ENCODE measurements around the gene YBX3.

Gene YBX3

DNA sequence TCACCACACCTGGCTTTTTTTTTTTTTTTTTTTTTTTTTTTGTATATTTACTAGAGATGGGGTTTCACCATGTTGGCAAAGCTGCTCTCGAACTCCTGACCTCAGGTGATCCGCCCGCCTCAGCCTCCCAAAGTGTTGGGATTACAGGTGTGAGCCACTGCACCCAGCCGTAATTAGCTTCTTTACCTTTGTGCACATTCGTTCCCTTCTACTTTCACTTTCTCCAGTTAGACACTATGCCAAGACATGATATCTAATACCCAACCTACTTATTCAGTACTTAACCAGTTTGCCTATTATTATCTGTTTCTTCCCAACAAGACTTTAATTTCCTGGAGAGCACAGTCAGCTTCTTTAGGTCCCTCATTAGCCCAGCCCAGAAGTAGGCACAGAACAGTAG lies 54.6 kb downstream of the YBX3 start:
- DNase-seq: no peak

DNA sequence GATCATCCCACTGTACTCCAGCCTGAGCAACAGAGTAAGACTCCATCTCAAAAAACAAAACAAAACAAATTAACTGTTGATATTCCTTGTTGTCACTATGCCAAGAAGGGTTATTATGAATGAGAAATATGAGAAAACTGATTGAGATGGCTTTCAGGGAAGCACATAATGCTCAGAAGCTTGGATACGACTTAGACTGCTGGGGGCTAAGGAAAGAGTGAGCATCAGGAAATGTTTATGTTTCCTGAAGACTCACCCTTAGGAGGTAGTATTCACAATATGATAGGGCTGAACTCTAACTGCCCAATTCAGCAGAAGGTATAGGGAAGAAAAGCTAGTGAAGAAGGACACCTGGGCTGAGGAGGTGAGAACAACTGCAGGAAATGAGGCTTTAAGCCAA lies 55.5 kb downstream of the YBX3 start:
- no peak for DNase-seq

DNA sequence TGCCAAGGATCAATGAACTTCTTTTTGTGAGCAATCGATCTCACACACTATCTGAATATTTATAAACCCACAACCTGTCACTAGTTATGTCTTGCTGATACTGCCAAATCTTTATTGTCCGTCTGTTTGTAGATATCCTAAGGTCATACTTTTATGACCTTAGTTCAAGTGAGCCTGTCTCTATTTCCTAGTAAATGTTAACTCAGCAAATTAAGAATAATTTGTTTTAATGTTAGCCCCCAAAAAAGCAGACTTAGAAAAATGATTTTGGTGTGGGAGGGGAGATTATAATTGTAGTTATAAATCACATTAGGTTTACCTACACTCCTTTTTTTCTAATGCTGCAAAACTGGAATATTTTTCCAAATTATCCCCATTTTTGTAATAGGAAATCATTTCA lies 58.6 kb downstream of the YBX3 start:
- DNase-seq: no peak

DNA sequence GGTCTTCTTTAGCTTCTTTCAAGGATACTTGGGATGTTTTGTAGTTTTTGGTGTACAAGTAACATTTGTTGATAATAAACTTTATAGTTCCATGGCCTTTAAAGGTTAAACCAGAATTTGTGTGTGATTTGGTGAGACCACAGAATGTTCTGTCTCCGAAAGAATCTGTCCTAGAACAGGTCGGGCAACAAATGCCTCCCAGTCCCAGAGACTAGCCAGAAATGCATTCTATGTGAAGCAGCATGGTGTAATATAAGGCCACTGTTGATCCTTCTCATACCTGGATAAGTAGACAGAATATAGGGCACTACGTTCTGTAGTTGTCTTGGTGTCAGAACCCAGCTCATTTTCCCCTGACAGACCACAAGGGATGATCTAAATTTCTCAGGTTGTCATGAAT lies 59.3 kb downstream of the YBX3 start:
- DNase-seq: no peak

DNA sequence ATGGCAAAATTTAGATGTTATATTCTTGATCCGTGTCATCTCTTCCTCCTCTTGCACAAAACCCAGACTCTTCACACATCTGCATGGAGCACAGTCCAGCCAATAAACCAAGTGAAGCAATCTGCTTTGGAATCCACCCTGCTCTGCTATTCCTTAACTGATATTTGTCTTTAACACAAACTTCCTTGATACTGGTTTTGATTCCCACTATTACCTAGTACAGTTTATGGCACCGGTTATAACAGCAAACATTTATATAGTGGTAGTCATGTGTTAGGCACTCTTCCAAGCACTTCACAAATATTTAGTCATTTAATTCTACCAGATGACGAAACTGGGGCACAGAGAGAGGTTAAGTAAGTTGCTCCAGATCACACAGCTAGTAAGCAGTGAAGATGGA lies 61.8 kb downstream of the YBX3 start:
- DNase-seq: no peak

DNA sequence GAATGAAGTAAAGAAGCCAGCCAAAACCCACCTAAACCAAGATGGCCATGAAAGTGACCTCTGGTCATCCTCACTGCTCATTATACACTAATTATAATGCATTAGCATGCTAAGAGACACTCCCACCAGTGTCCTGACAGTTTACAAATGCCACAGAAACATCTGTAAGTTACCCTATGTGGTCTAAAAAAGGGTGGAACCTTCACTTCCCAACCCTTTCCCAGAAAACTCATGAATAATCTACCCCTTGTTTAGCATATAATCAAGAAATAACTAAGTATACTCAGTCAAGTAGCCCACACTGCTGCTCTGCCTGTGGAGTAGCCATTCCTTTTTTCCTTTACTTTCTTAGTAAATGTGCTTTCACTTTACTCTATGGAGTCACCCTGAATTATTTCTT lies 69.1 kb downstream of the YBX3 start:
- DNase-seq: no peak

DNA sequence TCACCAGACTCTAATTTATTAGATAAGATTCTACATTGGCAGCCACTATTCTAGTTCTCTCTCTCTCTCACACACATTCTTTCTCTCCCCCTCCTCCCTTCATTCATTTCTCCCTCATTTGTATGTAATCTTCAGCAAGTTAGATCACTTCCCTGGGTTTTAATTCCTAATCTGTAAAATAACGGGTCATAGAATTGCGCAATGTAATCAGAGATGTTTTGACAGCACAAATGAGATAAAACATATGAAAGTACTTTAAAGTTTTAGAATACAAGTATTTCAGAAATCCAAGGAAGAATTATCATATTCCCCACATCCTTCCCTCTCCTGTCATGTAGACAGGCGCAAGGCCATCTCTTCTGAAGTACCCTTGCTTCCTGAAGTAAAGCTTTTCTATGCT lies 70.9 kb downstream of the YBX3 start:
- no peak for DNase-seq
